Endodermal cell (in vitro differentiated cells): ENCODE measurements around the gene ITPKC. TPM values are rescaled to one million over a fixed set of nuclear protein-coding genes. Genes with fewer than 3 reads are reported as not detected.

Source experiments
- DNase-seq: peaks from one replicate; pipeline ENCODE4 v3.0.0-alpha.2; 2017
- H3K27ac ChIP-seq: 2 replicates; pipeline ENCODE4 v1.5.1; 2013; ENCODE audit warnings: mild to moderate bottlenecking, low read depth, low read length, moderate library complexity
- H3K27me3 ChIP-seq: 2 replicates; pipeline ENCODE4 v1.6.1; 2013; ENCODE audit warnings: mild to moderate bottlenecking, low read length, moderate library complexity; ENCODE audit not compliant: insufficient read depth, control insufficient read depth, poor library complexity, severe bottlenecking
- H3K36me3 ChIP-seq: 2 replicates; pipeline ENCODE4 v1.7.0; 2013; ENCODE audit warnings: mild to moderate bottlenecking, low read length, moderate library complexity; ENCODE audit not compliant: control insufficient read depth, insufficient read depth
- H3K4me1 ChIP-seq: one replicate; pipeline ENCODE4 v1.7.0; 2013; ENCODE audit warnings: low read length; ENCODE audit not compliant: control insufficient read depth, insufficient read depth
- H3K4me3 ChIP-seq: 2 replicates; pipeline ENCODE4 v1.5.1; 2013; ENCODE audit warnings: mild to moderate bottlenecking, low read length, moderate library complexity
- H3K9ac ChIP-seq: 2 replicates; pipeline ENCODE4 v1.6.1; 2013; ENCODE audit warnings: mild to moderate bottlenecking, low read length, moderate library complexity; ENCODE audit not compliant: poor library complexity, severe bottlenecking; ENCODE audit errors: extremely low read depth
- H3K9me3 ChIP-seq: 2 replicates; pipeline ENCODE4 v1.6.1; 2013; ENCODE audit warnings: mild to moderate bottlenecking, low read length, moderate library complexity; ENCODE audit not compliant: control insufficient read depth
- H3K27ac Mint-ChIP-seq: 2 replicates; pipeline ENCODE4 v1.8.0; 2020; ENCODE audit warnings: mixed read lengths
- H3K27me3 Mint-ChIP-seq: 2 replicates; pipeline ENCODE4 v1.8.0; 2021; ENCODE audit warnings: mild to moderate bottlenecking, mixed read lengths; ENCODE audit not compliant: insufficient read depth
- H3K36me3 Mint-ChIP-seq: 2 replicates; pipeline ENCODE4 v1.8.0; 2020; ENCODE audit warnings: low read depth, mixed read lengths
- H3K4me1 Mint-ChIP-seq: 2 replicates; pipeline ENCODE4 v1.8.0; 2020; ENCODE audit warnings: mixed read lengths
- H3K4me3 Mint-ChIP-seq: 2 replicates; pipeline ENCODE4 v1.8.0; 2020; ENCODE audit warnings: mild to moderate bottlenecking, moderate library complexity, mixed read lengths
- H3K9me3 Mint-ChIP-seq: 2 replicates; pipeline ENCODE4 v1.8.0; 2020; ENCODE audit warnings: mild to moderate bottlenecking, mixed read lengths
- CTCF ChIP-seq: fragments of 200-600 bp; sonication (generic); conservative IDR thresholded peaks from 2 replicates; pipeline ENCODE4 v1.5.0; 2021; ENCODE audit warnings: antibody characterized with exemption, mild to moderate bottlenecking
- WGBS, 2 experiments: methylation state at CpG; one replicate each; pipeline versions ENCODE4 v1.1.5 to v1.1.7; 2013; ENCODE audit warnings: missing lambda C conversion rate in 2 of 2, mixed read lengths in 1 of 2; ENCODE audit not compliant: insufficient coverage in 1 of 2, insufficient read length in 1 of 2; 5-methylcytosine and 5-hydroxymethylcytosine counted together
- total RNA-seq, 2 donors: library from RNA; stranded (reverse); fragmentation: NEBNext Ultra II Directional in 1 of 2; extraction: Animal tissue kit (Norgen Biotek cat#: 25700) in 1 of 2; gene quantifications; 2 replicates in 1 of 2; 3 replicates in 1 of 2; pipeline ENCODE4 v1.2.1, GENCODE V29; 2021

ITPKC gene
- total RNA-seq, 2 donors from 2014 or later: 9.9 to 11.1 TPM

GRCh38 chr19:40786060-40787037 is 69.4 kb downstream of the ITPKC start:
- no peaks in the 10 kb centered on the region for H3K9me3 Mint-ChIP-seq
- 93 to 95% methylated on average over 13 to 25 of the region's 25 CpGs for whole genome bisulfite sequencing, 2 experiments
- Histone ChIP-seq H3K4me1 (no peaks in the 10 kb centered on the region), H3K27ac (no peak overlapping the region), H3K27me3 (no peaks in the 10 kb centered on the region), H3K4me3 (no peak overlapping the region), H3K9ac (no peak overlapping the region), H3K36me3 (no peaks in the 10 kb centered on the region), H3K9me3 (no peaks in the 10 kb centered on the region)
- no peak overlapping the region for H3K4me3 Mint-ChIP-seq
- DNase-seq: no peak
- H3K4me1 Mint-ChIP-seq: no peaks in the 10 kb centered on the region
- no peak for TF ChIP-seq CTCF
- H3K27me3 Mint-ChIP-seq: no peaks in the 10 kb centered on the region
- H3K36me3 Mint-ChIP-seq: peaks cover 28% of the 10 kb centered on the region
- no peak overlapping the region for H3K27ac Mint-ChIP-seq

Other genes with a start within 250 kb of the ITPKC start
- gene SHKBP1, start 140.2 kb upstream of the ITPKC start, total RNA-seq: 100 to 1,000 TPM; 110 TPM
- 100 to 1,000 TPM; 104 to 133 TPM for gene LTBP4, start 115.7 kb upstream of the ITPKC start, total RNA-seq
- gene NUMBL, start 26.5 kb upstream of the ITPKC start, total RNA-seq: 10 to 100 TPM; 32.7 to 46.9 TPM
- 10 to 100 TPM; 45.6 to 49.8 TPM for gene COQ8B, start 226 bp upstream of the ITPKC start, total RNA-seq
- gene ACTMAP, start 33.4 kb downstream of the ITPKC start, total RNA-seq: 10 to 100 TPM; 26.0 to 34.3 TPM
- gene SNRPA, start 34.1 kb downstream of the ITPKC start, total RNA-seq: 100 to 1,000 TPM; 160 to 199 TPM
- not detected for gene MIA, start 58.4 kb downstream of the ITPKC start, total RNA-seq
- gene RAB4B, start 61.1 kb downstream of the ITPKC start, total RNA-seq: 10 to 100 TPM; 29.2 to 34.1 TPM
- 10 to 100 TPM; 87.4 to 99.8 TPM for gene EGLN2, start 82.1 kb downstream of the ITPKC start, total RNA-seq
- gene CYP2A6, start 133.3 kb downstream of the ITPKC start, total RNA-seq: not detected
- not detected for gene CYP2A7, start 165.1 kb downstream of the ITPKC start, total RNA-seq